Bronchial epithelial cell (primary cell): ENCODE results near the gene ZNF497. TPM values are rescaled to one million over a fixed set of nuclear protein-coding genes. Genes with fewer than 3 reads are reported as not detected.

Source experiments
- DNase-seq: peaks from one replicate; pipeline ENCODE4 v3.0.0-alpha.2; 2010; ENCODE audit warnings: low read depth
- FAIRE-seq: peaks from 2 replicates; lab custom pipeline; 2011; peaks lifted over from hg19 to GRCh38; lab: Jason Lieb, UNC
- H3K27me3 ChIP-seq: 2 replicates; pipeline ENCODE4 v1.5.1; 2011; ENCODE audit warnings: low read length; ENCODE audit not compliant: control insufficient read depth, insufficient read depth
- H3K36me3 ChIP-seq: 2 replicates; pipeline ENCODE4 v1.5.1; 2011; ENCODE audit warnings: low read length; ENCODE audit not compliant: control insufficient read depth, insufficient read depth
- H3K4me3 ChIP-seq: 2 replicates; pipeline ENCODE4 v1.5.1; 2011; ENCODE audit warnings: mild to moderate bottlenecking, low read depth, low read length, control low read depth
- CTCF ChIP-seq: IDR thresholded peaks from 2 replicates; pipeline ENCODE4 v1.5.1; 2011; ENCODE audit warnings: mild to moderate bottlenecking, moderate library complexity, low read length, control low read depth, inconsistent platforms; ENCODE audit not compliant: insufficient read depth, severe bottlenecking
- total RNA-seq: library from RNA; depleted of rRNA; stranded (reverse); fragments of >200 nt; gene quantifications from 2 replicates; pipeline ENCODE4 v1.2.1, GENCODE V29; 2014

ZNF497 gene
- total RNA-seq, 1 donor from 2014 or later: 0.53 TPM

GRCh38 chr19:58332697-58333096 lies 29.9 kb downstream of the ZNF497 start:
- Histone ChIP-seq H3K36me3 (peaks cover 9% of the 10 kb centered on the region), H3K27me3 (no peaks in the 10 kb centered on the region), H3K4me3 (no peak overlapping the region)
- no peak for TF ChIP-seq CTCF
- DNase-seq (no peak), FAIRE-seq (no peak)

GRCh38 chr19:58330458-58330857 lies 32.1 kb downstream of the ZNF497 start:
- no peak for TF ChIP-seq CTCF
- Histone ChIP-seq H3K36me3 (peaks cover 6% of the 10 kb centered on the region), H3K4me3 (no peak overlapping the region), H3K27me3 (no peaks in the 10 kb centered on the region)
- DNase-seq (peak; percentile 74), FAIRE-seq (no peak)

GRCh38 chr19:58328999-58329398 lies 33.6 kb downstream of the ZNF497 start:
- Histone ChIP-seq H3K4me3 (no peak overlapping the region), H3K36me3 (peaks cover 2% of the 10 kb centered on the region), H3K27me3 (no peaks in the 10 kb centered on the region)
- TF ChIP-seq CTCF: no peak
- DNase-seq: no peak
- FAIRE-seq: no peak

- FAIRE-seq (no peak), DNase-seq (peak; percentile 89)
- Histone ChIP-seq H3K27me3 (no peaks in the 10 kb centered on the region), H3K4me3 (peak within 1 kb of the TSS; percentile 74), H3K36me3 (peaks cover 3% of the 10 kb centered on the region)
- no peak for TF ChIP-seq CTCF
Observed at GRCh38 chr19:58326914-58327726, 35.4 kb downstream of the ZNF497 start, which contains the start of gene ZSCAN22. Gene ZSCAN22, plus strand, starts transcription at chr19:58326994. Its CDS starts 7,809 bp downstream, at chr19:58334803.

GRCh38 chr19:58326501-58326913 lies 36.0 kb downstream of the ZNF497 start:
- peaks cover 4% of the 10 kb centered on the region for H3K36me3 ChIP-seq
- H3K27me3 ChIP-seq: no peaks in the 10 kb centered on the region
- no peak for DNase-seq
- peak overlapping the region; percentile 74 for H3K4me3 ChIP-seq
- no peak for FAIRE-seq
- TF ChIP-seq CTCF: no peak
